Left cardiac atrium (tissue), 4 donors: ENCODE measurements around the gene TSHZ1. TPM values are rescaled to one million over a fixed set of nuclear protein-coding genes. Genes with fewer than 3 reads are reported as not detected.

Experiments used
- ATAC-seq, 2 donors: fragments of 200-7000 bp; cut with Tn5 transposase; one replicate each; pipeline ENCODE4 v1.9.1; 2020; ENCODE audit warnings: mild to moderate bottlenecking in 2 of 2, moderate library complexity in 2 of 2
- DNase-seq: peaks from one replicate; pipeline ENCODE4 v3.0.0-alpha.2; 2020
- intact Hi-C, 2 donors: fragments of 100-400 bp; cut with DNase I; formaldehyde crosslinking; loops; one replicate each; pipeline versions ENCODE4 v1.14.1 to v1.15.1; 2022 to 2023
- total RNA-seq, 2 donors: library from RNA; stranded (reverse); fragmentation: NEBNext Ultra II Directional; extraction: Animal tissue kit (Norgen Biotek cat#: 25700); gene quantifications; one replicate each; pipeline ENCODE4 v1.2.1, GENCODE V29; 2021
- donor health status: DM: no; HTN: yes; CAD: no.
- donor health status: DM: no; HTN: yes; CAD: no; lungs with severe emphysema.
- donor health status: DM: yes; HTN: yes; CAD: no.
- donor health status: Dilated cardiomyopathy.

Gene TSHZ1
- total RNA-seq, 2 donors from 2014 or later, result 14.0 to 22.6 TPM

DNA sequence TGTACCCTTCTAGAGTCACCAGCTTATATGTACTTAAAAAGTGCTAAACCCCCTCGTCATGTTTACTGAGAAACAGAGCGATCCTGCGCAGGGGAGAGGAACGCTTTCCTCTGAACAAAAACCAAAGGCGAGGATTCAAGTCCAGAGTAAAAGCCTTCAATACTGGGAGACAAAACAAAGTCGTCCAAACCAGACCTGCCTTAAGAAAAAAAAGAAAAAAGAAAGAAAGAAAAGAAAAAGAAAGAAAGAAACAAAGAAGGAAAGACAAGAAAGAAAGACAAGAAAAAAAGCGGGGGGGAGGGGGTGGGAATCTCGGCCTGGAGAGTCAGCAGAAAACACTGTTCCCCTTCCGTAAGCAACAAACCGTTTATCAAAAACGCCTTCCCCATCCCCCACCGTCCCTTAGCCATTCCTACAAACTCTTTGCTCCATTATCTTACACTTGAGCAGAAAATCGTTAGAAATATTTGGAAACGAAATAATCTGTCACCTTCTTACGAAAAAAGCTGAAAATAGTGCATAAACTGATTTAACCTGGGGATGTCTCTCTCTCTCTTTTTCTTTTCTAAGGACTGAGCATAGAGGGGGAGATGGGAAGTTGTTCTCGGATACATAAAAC is 5.0 kb upstream of the TSHZ1 start:
- intact Hi-C loops, result loop anchor here in 1 of 2 donors (10.0 kb wide), 1 partner anchor 269 kb away; no protein-coding TSS in a partner anchor
- ATAC-seq, result no peak
- DNase-seq, result no peak

DNA sequence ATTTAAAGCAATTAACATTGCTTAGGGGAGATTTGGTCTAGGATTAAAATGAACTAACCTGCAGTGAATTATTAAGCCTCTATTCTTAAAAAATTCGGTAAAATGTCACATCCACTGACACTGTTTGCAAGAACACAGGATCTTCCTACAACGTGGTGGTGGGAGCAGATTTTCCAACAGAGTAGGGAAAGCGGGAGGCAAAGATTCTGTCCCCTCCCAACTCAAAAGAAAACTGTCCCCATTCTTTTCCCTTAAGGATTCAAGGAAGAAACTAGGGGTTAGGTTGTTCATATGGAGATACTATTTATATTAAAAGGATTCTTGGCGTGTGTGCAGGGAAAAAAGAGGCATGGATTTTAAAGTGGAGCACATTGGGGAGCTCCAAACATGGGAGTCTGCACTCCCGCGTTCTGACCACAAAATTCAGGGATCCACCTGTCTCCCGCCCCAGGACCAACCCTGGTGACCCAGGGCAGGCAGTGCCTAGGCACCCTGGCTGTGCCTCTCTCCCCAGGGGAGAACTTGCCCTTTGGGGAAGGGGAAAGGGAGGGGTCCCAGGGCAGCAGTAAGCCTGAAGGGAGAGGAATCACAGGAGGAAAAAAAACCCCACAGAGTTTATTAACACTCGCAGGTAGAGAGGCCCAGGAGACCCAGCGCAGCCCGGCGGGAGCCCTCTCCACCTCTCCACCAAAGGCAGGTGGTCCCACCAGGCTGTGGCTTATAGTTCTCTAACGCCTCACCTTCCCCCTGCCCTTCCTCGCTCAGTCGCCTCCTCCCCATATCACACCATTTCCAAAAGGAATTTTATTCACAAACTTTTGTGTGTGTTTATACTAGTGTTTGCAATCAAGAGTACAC is 3.9 kb upstream of the TSHZ1 start:
- ATAC-seq (no peak), DNase-seq (no peak)
- intact Hi-C loops, result loop anchor here in 1 of 2 donors (10.0 kb wide), 1 partner anchor 268 kb away; no protein-coding TSS in a partner anchor

DNA sequence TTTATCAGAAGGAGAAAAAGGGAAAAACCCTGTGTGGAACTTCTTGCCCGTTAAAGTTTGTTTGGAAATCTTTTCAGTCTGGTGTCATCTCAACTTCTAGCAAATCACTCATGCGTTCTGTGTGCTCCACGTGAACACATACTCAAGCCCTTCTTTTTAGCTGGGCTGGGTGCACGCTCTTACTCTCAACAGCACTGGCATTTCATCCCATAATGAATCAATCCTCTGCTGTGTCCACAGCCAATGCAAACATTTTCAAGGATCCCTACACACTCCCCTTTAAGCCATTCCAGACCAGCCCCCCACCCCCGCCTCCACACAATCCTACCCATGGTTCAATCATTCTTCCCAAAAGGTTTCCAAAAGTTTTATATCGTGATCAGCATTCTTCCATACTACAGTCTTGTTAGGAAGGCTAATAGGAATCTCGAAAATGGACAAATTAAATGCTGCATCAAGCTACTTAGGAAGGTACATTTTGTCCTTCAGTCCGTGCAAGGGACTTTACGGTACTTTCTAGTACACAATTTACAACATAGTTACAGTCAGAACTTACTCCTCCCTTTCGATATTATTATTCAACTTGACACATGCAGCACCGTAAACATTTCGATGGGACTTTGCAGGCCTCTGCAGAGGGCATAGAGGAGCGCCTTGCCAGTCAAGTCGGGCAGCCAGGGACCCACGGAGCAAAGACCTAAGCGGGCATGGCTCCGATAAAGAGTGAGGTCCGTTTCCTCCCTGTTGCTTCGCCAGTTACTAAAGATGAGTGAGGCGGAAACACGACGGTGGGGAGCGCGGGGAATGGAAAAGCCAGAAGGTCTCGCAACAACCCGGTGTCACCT is 3.1 kb upstream of the TSHZ1 start:
- DNase-seq (no peak), ATAC-seq (no peak)
- intact Hi-C loops, result loop anchor here in 1 of 2 donors (10.0 kb wide), 1 partner anchor 267 kb away; no protein-coding TSS in a partner anchor

DNA sequence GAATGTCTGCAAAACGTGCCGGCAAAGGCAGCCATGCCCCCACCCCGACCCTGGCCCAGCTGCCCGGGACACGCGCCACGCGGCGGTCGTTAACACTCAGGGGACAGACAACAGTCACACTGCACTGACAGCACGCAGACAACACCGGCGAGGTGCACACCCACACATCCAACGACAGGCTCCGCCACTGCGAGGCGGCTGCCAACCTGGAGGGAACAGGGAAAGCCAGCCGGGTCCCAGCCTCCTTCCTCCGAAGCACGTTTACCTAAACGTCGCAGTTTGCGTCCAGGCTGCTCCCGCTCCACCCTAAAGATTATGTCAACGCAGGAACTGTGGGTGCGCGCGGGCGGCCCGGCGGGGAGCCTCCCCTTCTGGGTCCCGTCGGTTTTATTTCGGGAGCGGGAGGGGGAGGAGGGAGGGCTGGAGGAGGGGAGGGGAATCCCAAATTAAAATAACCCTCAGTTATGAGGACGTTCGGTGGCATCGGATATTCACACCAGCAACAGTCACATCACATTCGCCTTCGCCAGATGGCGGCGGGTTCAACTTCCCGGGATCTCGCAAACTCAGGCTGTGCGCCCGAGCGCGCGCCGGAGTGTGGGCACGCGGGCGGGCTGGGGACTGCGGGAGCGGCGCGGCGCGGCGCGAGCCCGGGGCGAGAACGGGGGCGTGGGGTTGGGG is 2.3 kb upstream of the TSHZ1 start:
- intact Hi-C loops, result loop anchor here in 1 of 2 donors (10.0 kb wide), 1 partner anchor 267 kb away; no protein-coding TSS in a partner anchor
- peak; percentile 16 to 20 for ATAC-seq
- peak; percentile 60 for DNase-seq

DNA sequence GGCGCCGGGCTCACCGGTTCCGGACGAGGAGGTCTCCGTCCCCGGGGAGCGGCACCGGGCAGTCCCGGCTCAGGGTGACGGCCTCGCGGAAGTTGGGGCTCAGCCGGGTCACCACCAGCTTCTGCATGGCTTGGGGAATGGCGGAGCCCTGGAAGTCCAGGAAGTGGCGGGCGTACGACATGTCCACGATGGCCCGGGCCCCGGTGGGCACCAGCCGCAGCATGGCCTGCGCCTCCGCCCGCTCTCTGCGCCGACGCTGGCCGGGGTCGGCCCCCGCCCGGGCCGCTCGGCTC is 1.8 kb upstream of the TSHZ1 start:
- DNase-seq (no peak), ATAC-seq (no peak)
- intact Hi-C loops, result loop anchor here in 1 of 2 donors (10.0 kb wide), 1 partner anchor 266 kb away; no protein-coding TSS in a partner anchor

DNA sequence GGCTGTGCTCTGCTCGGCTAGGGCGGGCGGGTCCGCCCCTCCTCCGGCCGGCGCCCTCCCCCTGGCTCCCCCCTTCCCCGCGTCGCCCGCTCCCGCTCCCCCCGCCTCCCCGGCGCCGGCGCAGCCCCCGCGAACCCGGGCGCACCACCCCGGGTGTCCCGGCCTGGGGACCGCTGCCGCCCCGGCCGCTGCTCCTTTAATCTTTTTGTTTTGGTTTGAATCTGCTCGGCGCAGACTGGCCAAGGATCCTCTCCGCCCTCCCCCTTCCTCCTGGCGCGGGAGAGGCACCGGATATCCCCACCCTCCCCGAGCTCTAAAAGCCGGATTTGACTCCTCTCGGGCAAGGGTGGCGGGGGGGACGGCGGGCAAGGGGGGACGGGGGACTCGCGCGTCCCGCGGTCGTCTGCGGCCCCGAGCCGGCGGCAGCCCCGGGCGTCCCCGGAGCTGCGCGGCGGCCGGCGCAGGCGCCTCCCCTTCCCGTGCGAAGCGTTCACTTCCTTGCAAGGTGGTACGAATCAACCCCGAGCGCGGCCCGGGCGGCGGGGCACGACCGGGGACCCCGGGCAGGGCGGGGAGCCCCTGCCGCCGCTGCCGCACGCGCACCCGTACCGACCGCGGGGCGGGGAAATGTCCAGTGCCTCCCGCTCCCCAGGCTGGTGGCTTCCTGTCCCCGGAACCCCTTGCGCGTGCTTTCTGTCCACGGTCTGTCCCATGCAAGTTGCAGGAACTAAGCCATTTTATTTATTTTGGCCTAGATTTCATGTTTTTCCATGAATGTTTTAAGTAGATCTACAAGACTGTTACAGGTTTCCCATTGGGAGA is 1.3 kb upstream of the TSHZ1 start, which contains the start of gene PTGR3:
Gene PTGR3, minus strand, starts transcription at position 11 of the 822 bp plus-strand sequence. CDS start 81 bp downstream, outside the sequence.
- ATAC-seq (peak; percentile 76 to 78), DNase-seq (peak; percentile 91)
- intact Hi-C loops, result loop anchor here in 1 of 2 donors (10.0 kb wide), 1 partner anchor 265 kb away; no protein-coding TSS in a partner anchor

DNA sequence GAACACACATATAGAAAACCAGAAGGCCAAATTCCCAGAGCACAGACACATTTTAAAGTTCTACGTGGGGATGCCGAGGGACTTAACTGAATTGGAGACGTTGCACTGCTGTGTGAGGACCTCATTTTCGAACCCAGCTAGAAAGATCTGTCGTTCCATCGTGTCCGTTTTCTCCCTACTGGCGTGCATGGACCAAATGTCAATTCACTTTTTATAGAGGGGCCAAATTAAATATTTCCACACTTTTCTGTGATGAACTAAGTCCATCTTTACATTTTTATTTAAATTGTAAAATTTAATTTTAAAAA is 692 bp upstream of the TSHZ1 start:
- DNase-seq, result no peak
- ATAC-seq, result no peak
- intact Hi-C loops, result loop anchor here in 1 of 2 donors (5.0 to 10.0 kb wide), 2 partner anchors 42 to 265 kb away; no protein-coding TSS in a partner anchor

DNA sequence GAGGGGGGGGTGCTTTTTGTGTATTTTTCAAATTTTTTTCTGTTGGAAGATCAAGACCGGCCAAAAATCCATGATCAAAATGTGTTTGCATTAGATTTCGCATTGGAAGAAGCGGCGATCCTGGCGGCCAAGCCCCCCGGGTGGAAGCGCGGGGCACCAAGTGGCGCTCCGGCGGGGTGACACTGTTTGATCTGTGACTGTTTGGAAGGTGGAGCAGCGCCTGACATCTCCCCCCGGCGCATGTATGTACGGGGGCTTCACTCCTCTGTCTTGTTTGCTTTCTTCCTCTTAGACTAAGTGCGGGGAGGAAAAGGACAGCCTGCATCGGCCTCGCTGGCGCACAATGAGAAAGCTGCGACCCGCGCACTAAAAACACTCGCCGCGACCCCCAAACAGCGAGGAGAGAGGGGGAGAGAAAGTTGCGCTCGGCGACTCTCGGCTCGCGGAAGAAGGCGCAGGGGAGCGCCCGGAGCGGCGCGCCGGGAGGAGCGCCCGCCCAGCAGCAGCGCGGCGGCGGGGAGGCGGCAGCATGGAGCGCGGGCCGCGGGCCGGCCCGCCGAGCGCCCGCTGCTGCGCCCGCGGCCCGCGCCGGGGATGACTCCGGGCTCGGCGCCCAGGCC is 515 bp downstream of the TSHZ1 start:
- ATAC-seq, result no peak
- DNase-seq, result no peak
- intact Hi-C loops, result loop anchor here in 1 of 2 donors (5.0 kb wide), 1 partner anchor 41 kb away; no protein-coding TSS in a partner anchor

DNA sequence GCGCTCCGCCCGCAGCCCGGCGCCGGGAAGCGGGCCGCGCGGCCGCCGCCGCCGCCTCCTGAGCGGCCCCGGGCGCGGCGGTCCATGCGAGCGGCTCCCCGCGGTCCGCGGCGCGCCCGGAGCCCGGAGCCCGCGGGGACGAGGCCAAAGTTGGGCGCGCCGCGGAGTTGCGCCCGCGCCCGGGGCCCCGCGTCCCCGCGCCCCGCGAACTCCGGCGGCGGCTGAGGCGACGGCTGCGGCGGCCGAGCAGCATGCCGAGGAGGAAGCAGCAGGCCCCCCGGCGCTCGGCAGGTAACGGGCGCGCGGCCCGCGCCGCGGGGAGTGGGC is 992 bp downstream of the TSHZ1 start:
- intact Hi-C loops, result loop anchor here in 1 of 2 donors (5.0 kb wide), 1 partner anchor 41 kb away; no protein-coding TSS in a partner anchor
- DNase-seq (no peak), ATAC-seq (no peak)

DNA sequence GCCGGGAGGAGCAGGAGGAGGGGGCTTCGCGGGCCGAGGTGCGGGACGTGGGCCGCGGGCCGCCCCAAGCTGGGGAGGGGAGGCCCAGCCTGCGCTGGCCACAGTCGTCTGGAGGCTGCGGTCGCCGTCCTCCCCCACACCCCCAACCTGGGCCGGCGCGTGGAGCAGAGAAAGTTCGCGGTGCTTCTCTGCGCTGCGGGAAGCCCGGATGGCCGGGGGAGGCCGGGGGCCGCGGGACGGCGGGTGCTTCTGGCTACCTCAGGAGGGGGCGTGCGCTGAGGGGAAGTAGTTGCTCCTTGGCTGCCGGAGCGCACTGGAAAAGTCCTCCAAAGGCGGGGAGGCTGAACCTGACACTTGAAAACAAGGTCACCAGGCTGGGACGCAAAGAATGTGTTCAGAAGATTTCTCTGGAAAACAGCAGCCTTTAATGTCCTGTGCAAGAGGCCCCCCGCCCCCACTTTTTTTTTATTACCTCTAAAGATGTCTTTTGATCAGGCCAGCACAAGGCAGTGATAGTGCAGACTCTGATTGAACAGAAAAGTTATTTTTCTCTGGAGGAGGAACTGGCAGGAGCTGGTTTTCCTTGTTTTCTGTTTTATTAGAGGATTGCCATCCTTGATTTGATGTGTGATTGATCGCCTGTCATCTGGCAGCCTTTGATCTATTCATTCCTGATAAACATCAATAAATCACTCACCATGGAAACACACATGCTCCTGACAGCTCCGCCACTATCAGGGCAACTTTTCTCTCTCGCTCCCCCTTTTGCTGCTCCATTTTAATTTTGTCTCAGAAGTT is 1.6 kb downstream of the TSHZ1 start:
- ATAC-seq (no peak), DNase-seq (peak; percentile 51)
- intact Hi-C loops, result loop anchor here in 1 of 2 donors (5.0 kb wide), 1 partner anchor 40 kb away; no protein-coding TSS in a partner anchor

DNA sequence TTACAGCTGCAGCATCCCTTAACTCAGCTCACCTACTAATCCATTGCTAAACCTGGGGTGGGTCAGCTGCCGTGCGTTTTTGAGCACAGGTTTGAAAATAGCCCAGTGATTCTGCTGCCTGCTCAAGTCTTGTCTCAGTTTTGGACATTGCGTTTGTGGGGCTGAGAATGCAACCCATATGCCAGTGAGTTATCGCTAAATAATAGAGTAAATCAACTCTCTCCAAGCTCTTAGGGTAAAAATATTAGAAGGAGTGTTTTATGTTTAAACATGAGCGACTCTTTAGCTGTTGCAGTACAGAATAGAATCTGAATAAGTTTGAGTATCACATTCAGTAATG is 2.1 kb downstream of the TSHZ1 start:
- intact Hi-C loops, result loop anchor here in 1 of 2 donors (5.0 kb wide), 1 partner anchor 40 kb away; no protein-coding TSS in a partner anchor
- no peak for ATAC-seq
- DNase-seq, result no peak

DNA sequence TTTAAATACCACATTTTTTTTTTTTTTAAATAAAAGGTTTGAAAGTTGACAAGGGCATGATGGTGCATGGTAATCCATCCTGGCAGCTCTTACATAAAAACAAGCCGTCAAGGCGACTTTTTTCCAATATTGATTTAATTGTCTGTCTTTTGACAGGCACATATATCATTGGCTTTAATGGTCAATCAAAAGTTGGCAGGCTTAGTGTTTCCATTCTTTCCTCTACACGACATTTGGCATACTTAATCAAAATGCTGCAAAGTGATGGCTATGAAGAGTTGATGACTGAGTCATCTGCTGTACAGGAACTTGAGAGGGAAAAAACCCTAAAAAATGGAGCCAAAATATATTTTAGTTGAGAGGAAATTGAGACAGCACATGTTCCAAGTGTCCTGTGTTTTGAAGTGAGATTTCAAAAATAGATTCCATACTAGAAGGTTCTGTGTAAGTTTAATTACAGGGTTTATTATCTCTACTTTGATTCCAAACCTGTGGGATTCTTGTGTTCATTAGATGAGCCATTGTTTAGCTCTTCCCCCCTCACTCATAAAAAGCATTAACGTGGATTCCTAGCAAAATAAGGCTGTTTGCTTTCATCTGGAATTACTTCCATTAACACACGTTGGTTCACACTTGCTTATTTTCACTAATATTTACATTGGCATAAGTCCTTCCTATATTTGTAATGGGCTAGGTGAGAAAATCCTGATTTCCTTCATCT is 3.2 kb downstream of the TSHZ1 start:
- intact Hi-C loops, result loop anchor here in 1 of 2 donors (5.0 kb wide), 1 partner anchor 39 kb away; no protein-coding TSS in a partner anchor
- ATAC-seq, result no peak
- DNase-seq, result no peak

DNA sequence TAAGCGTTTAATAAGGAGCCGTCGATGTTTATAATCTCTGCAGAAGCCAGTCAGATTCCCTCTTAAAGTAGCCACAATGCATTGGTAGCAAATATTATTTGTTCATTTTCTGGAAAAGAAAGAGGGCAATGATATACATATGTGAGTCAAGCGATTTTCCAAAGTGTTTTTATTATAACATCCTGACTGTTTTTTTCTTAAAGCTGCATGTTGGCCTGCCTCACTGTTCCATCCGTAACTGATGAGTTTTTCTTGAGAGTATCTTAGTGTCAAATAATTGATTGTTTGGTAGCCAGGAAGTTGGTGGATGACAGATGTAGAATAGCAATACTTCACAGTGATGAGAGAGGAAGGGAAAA is 3.7 kb downstream of the TSHZ1 start:
- intact Hi-C loops, result loop anchor here in 1 of 2 donors (5.0 kb wide), 1 partner anchor 38 kb away; no protein-coding TSS in a partner anchor
- no peak for ATAC-seq
- DNase-seq, result no peak

DNA sequence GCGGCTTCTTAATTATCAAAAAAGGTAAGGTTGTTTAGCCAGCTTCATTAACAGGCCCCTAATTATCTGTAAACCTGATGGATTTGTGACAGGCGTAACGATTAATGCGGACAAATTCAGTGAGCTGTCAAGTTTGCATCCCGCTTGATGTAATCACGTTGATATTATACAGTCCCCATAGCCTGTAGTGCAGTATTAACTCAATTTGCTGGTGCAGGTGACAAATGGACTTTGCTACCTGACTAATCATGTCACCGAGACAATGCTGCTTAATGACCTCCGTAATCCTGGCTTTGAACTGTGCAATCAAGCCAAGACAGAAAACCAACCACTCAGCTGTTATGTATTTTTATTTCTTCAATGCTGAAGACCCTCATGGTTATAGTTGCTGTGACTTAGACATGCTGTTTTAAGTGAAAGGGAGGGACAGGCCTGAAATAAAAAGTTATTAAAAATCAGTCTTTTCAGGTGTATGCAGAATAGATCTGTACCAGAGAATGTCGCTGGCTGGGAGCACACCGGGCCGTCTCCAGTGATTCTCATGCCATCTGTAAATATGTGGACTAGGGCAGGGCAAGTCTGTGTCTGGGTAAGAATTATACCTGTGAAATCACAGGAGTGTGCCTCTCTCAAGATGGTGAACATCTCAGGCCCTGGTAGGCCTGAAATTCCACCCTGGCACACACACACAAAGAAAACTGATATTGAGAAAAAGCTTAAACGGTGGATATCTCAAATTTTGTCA is 4.3 kb downstream of the TSHZ1 start:
- intact Hi-C loops, result loop anchor here in 1 of 2 donors (5.0 kb wide), 1 partner anchor 37 kb away; no protein-coding TSS in a partner anchor
- ATAC-seq, result no peak
- no peak for DNase-seq

DNA sequence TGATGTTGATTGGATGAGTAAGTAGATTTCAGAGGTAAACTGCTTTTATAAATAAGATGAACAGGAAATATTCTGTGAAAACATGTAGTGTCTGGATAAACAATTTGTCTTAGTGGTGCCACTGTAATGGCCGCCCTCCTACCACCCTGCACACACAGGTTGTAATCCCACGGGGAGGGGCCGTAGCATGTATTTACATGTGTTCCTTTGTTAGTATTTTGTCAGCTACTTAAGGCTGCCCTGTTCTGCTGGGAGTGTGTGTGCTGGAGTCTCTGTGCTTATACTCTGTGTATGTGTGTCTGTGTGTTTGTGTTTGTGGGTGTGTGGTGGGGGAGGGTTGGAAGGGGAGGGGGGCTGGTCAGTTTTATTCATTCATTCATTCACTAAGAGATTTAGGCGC is 5.1 kb downstream of the TSHZ1 start:
- intact Hi-C loops, result no loop called here
- DNase-seq, result no peak
- no peak for ATAC-seq
